Neutrophil (primary cell): ENCODE results near the gene TNXB.

ENCODE experiments used
- H3K27ac ChIP-seq: fragments of 200-600 bp; sonication (generic); 2 replicates; pipeline ENCODE4 v1.5.1; 2016; ENCODE audit warnings: mild to moderate bottlenecking, moderate library complexity
- H3K27me3 ChIP-seq: fragments of 200-600 bp; sonication (generic); 2 replicates; pipeline ENCODE4 v1.6.0; 2016; ENCODE audit warnings: mild to moderate bottlenecking
- H3K36me3 ChIP-seq: fragments of 200-600 bp; sonication (generic); 2 replicates; pipeline ENCODE4 v1.5.1; 2017
- H3K4me1 ChIP-seq, 2 experiments: fragments of 200-600 bp in 1 of 2; sonication (generic) in 1 of 2; 1 replicate in 1 of 2; 2 replicates in 1 of 2; pipeline versions ENCODE4 v1.5.1 to v1.6.1; 2013 to 2016; ENCODE audit warnings: low read depth in 1 of 2, low read length in 1 of 2, mild to moderate bottlenecking in 1 of 2, moderate library complexity in 1 of 2; ENCODE audit not compliant: control insufficient read depth in 1 of 2, insufficient read depth in 1 of 2
- H3K4me3 ChIP-seq, 2 experiments: fragments of 200-600 bp in 1 of 2; sonication (generic) in 1 of 2; 1 replicate in 1 of 2; 2 replicates in 1 of 2; pipeline ENCODE4 v1.5.1; 2013 to 2016; ENCODE audit warnings: low read depth in 1 of 2, low read length in 1 of 2, mild to moderate bottlenecking in 1 of 2, moderate library complexity in 1 of 2
- H3K9me3 ChIP-seq: fragments of 200-600 bp; sonication (generic); 2 replicates; pipeline ENCODE4 v1.5.1; 2016
- CTCF ChIP-seq: fragments of 200-600 bp; sonication (generic); IDR thresholded peaks from 2 replicates; pipeline ENCODE4 v1.5.1; 2016; ENCODE audit warnings: antibody characterized with exemption

The TNXB gene

GRCh38 chr6:32109114-32109764 lies at the start of gene TNXB:
TNXB (minus strand) TSS chr6:32109338; CDS start chr6:32098198, 11,140 bp downstream.
- Histone ChIP-seq H3K27me3 (peaks cover 52% of the 10 kb centered on the region), H3K27ac (no peak within 1 kb of the TSS), H3K4me3 (no peak within 1 kb of the TSS), H3K4me1 (no peaks in the 10 kb centered on the region), H3K36me3 (peaks cover 38% of the 10 kb centered on the region), H3K9me3 (no peaks in the 10 kb centered on the region)
- no peak for TF ChIP-seq CTCF

GRCh38 chr6:32158052-32158451 lies 48.9 kb upstream of the TNXB start:
- Histone ChIP-seq H3K27me3 (peaks cover 23% of the 10 kb centered on the region), H3K27ac (no peak overlapping the region), H3K4me1 (peaks cover 15 to 17% of the 10 kb centered on the region in 2 experiments), H3K4me3 (no peak overlapping the region), H3K9me3 (no peaks in the 10 kb centered on the region), H3K36me3 (no peaks in the 10 kb centered on the region)
- TF ChIP-seq CTCF, result no peak

GRCh38 chr6:32156891-32157290 lies 47.8 kb upstream of the TNXB start:
- no peak overlapping the region for H3K4me3 ChIP-seq
- H3K27ac ChIP-seq, result no peak overlapping the region
- TF ChIP-seq CTCF, result no peak
- H3K36me3 ChIP-seq, result no peaks in the 10 kb centered on the region
- no peaks in the 10 kb centered on the region for H3K9me3 ChIP-seq
- peaks cover 15 to 17% of the 10 kb centered on the region in 2 experiments for H3K4me1 ChIP-seq
- peaks cover 35% of the 10 kb centered on the region for H3K27me3 ChIP-seq

GRCh38 chr6:32154514-32155161 lies 45.5 kb upstream of the TNXB start:
- peaks cover 57% of the 10 kb centered on the region for H3K27me3 ChIP-seq
- H3K36me3 ChIP-seq, result no peaks in the 10 kb centered on the region
- peaks cover 15 to 17% of the 10 kb centered on the region in 2 experiments for H3K4me1 ChIP-seq

More at GRCh38 chr6:32154514-32155161, 45.5 kb upstream of the TNXB start:
- Histone ChIP-seq H3K4me3 (peak overlapping the region; percentile 55 to 58), H3K27ac (no peak overlapping the region), H3K9me3 (no peaks in the 10 kb centered on the region)
- peak; percentile 55 for TF ChIP-seq CTCF
